ENCODE measurements around the gene ZNF148. TPM values are rescaled to one million over a fixed set of nuclear protein-coding genes. Genes with fewer than 3 reads are reported as not detected.

The ZNF148 gene
- total RNA-seq, 1 experiment from 2014 or later, result 19.7 TPM

- TF ChIP-seq KAT7 (CRISPR knock-in tag; IDR thresholded peaks at IDR 0.05; ENCODE audit: borderline replicate concordance) (no peak), ZNF671 (CRISPR knock-in tag; IDR thresholded peaks at IDR 0.05) (no peak), E2F4 (CRISPR knock-in tag; IDR thresholded peaks at IDR 0.05; ENCODE audit: borderline replicate concordance, low read depth) (no peak)
- TF ChIP-seq, protein P1, sequence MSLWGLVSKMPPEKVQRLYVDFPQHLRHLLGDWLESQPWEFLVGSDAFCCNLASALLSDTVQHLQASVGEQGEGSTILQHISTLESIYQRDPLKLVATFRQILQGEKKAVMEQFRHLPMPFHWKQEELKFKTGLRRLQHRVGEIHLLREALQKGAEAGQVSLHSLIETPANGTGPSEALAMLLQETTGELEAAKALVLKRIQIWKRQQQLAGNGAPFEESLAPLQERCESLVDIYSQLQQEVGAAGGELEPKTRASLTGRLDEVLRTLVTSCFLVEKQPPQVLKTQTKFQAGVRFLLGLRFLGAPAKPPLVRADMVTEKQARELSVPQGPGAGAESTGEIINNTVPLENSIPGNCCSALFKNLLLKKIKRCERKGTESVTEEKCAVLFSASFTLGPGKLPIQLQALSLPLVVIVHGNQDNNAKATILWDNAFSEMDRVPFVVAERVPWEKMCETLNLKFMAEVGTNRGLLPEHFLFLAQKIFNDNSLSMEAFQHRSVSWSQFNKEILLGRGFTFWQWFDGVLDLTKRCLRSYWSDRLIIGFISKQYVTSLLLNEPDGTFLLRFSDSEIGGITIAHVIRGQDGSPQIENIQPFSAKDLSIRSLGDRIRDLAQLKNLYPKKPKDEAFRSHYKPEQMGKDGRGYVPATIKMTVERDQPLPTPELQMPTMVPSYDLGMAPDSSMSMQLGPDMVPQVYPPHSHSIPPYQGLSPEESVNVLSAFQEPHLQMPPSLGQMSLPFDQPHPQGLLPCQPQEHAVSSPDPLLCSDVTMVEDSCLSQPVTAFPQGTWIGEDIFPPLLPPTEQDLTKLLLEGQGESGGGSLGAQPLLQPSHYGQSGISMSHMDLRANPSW (CRISPR knock-in tag; conservative IDR thresholded peaks at IDR 0.05; ENCODE audit: low read depth), result no peak
Measured at GRCh38 chr3:125203731-125204130, 171.4 kb downstream of the ZNF148 start (continued).

DNA sequence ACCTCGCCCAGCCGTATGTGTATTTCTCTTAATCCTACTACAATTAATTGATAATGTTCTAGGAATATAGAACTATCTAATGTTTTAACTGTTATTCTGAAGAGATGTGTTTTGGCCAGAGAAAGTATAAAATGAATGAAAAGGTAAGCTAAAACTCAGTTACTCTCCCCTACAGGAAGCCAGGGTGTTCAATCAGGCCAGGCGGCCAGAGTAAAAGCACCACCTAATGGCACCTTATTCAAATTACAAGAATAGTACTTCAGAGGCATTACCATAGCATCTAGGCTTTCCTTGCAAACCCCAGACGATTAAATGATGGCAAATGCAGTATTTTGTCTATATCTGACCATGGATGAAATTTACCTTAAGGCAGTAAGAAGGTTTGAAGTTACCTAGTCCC lies 172.9 kb downstream of the ZNF148 start:
- CTCF ChIA-PET, result interaction anchor here (0.5 to 1.7 kb wide), 8 partner anchors 9 to 386 kb away, joined by 3 to 13 read pairs (median 4); partner anchors contain the start of gene SNX4
- ATAC-seq (peak; percentile 95), DNase-seq (ENCODE audit: low spot score) (peak; percentile 30)

DNA sequence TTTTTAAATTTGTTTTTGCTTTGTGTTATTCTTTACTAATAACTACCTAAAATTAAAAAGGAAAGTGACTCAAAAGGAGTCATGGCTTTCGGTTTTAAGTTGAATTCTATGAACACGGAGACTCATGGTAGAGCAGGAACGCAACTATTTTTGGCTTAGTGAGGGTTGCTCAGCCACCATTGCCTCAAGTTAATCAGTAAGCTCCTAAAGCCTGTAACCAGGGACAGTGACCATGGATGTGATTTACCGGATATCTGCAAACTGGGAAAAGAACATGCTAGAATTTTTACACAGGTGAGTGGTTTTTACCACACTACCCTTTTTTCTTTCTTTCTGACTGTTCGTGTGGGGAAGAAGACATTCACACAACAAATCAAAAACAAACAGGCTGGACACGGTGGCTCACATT lies 174.4 kb downstream of the ZNF148 start:
- Mint-ChIP-seq H3K9me3 (no peaks in the 10 kb centered on the region), H3K27me3 (ENCODE audit: low read depth) (no peaks in the 10 kb centered on the region), H3K4me1 (0 out of 2 replicates have a peak, but pooled peaks cover 3% of the 10 kb centered on the region), H3K4me3 (no peak overlapping the region), H3K36me3 (no peaks in the 10 kb centered on the region), H3K27ac (no peak overlapping the region)
- DNase-seq (ENCODE audit: low spot score) (no peak), ATAC-seq (no peak)
- ChIA-PET POLR2A (no interaction called here), CTCF (no interaction called here)
- TF ChIP-seq ESRRA (CRISPR knock-in tag; IDR thresholded peaks at IDR 0.05; ENCODE audit: borderline replicate concordance) (no peak), ZNF232 (CRISPR knock-in tag; IDR thresholded peaks at IDR 0.05) (no peak), SOX15 (CRISPR knock-in tag; IDR thresholded peaks at IDR 0.05) (no peak), ZNF263 (CRISPR knock-in tag; IDR thresholded peaks at IDR 0.05; ENCODE audit: low read depth) (no peak), ZBTB43 (CRISPR knock-in tag; IDR thresholded peaks at IDR 0.05) (no peak), NR1H2 (CRISPR knock-in tag; IDR thresholded peaks at IDR 0.05) (no peak), USF1 (CRISPR knock-in tag; IDR thresholded peaks at IDR 0.05) (no peak), MXD4 (CRISPR knock-in tag; IDR thresholded peaks at IDR 0.05; ENCODE audit: borderline replicate concordance) (no peak), ETV6 (CRISPR knock-in tag; IDR thresholded peaks at IDR 0.05) (no peak)
- TF ChIP-seq, protein P2, sequence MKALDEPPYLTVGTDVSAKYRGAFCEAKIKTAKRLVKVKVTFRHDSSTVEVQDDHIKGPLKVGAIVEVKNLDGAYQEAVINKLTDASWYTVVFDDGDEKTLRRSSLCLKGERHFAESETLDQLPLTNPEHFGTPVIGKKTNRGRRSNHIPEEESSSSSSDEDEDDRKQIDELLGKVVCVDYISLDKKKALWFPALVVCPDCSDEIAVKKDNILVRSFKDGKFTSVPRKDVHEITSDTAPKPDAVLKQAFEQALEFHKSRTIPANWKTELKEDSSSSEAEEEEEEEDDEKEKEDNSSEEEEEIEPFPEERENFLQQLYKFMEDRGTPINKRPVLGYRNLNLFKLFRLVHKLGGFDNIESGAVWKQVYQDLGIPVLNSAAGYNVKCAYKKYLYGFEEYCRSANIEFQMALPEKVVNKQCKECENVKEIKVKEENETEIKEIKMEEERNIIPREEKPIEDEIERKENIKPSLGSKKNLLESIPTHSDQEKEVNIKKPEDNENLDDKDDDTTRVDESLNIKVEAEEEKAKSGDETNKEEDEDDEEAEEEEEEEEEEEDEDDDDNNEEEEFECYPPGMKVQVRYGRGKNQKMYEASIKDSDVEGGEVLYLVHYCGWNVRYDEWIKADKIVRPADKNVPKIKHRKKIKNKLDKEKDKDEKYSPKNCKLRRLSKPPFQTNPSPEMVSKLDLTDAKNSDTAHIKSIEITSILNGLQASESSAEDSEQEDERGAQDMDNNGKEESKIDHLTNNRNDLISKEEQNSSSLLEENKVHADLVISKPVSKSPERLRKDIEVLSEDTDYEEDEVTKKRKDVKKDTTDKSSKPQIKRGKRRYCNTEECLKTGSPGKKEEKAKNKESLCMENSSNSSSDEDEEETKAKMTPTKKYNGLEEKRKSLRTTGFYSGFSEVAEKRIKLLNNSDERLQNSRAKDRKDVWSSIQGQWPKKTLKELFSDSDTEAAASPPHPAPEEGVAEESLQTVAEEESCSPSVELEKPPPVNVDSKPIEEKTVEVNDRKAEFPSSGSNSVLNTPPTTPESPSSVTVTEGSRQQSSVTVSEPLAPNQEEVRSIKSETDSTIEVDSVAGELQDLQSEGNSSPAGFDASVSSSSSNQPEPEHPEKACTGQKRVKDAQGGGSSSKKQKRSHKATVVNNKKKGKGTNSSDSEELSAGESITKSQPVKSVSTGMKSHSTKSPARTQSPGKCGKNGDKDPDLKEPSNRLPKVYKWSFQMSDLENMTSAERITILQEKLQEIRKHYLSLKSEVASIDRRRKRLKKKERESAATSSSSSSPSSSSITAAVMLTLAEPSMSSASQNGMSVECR (CRISPR knock-in tag; IDR thresholded peaks at IDR 0.05; ENCODE audit: borderline replicate concordance), result no peak
- TF ChIP-seq, protein P3, sequence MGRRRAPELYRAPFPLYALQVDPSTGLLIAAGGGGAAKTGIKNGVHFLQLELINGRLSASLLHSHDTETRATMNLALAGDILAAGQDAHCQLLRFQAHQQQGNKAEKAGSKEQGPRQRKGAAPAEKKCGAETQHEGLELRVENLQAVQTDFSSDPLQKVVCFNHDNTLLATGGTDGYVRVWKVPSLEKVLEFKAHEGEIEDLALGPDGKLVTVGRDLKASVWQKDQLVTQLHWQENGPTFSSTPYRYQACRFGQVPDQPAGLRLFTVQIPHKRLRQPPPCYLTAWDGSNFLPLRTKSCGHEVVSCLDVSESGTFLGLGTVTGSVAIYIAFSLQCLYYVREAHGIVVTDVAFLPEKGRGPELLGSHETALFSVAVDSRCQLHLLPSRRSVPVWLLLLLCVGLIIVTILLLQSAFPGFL (CRISPR knock-in tag; IDR thresholded peaks at IDR 0.05; ENCODE audit: borderline replicate concordance), result no peak

More for the DNA sequence above, 172.9 kb downstream of the ZNF148 start:
- POLR2A ChIA-PET, result no interaction called here
- H3K4me1 Mint-ChIP-seq, result 0 out of 2 replicates have a peak, but pooled peaks cover 3% of the 10 kb centered on the region
- H3K27ac Mint-ChIP-seq, result no peak overlapping the region
- no peaks in the 10 kb centered on the region for H3K36me3 Mint-ChIP-seq
- H3K27me3 Mint-ChIP-seq (ENCODE audit: low read depth), result no peaks in the 10 kb centered on the region
- no peak for TF ChIP-seq HMGA2 (CRISPR knock-in tag; IDR thresholded peaks at IDR 0.05)
- TF ChIP-seq, protein P1 (CRISPR knock-in tag; conservative IDR thresholded peaks at IDR 0.05; ENCODE audit: low read depth), result no peak
- TF ChIP-seq ATF1 (CRISPR knock-in tag; IDR thresholded peaks at IDR 0.05), result no peak
- H3K4me3 Mint-ChIP-seq, result no peak overlapping the region
- no peaks in the 10 kb centered on the region for H3K9me3 Mint-ChIP-seq
